HG03378 (cell line): ENCODE results near the gene ARHGAP21.
"Not testable (repeated sequence)": the region's sequence is repeated elsewhere in the genome, so short reads cannot be mapped to it uniquely, and the experiment has no call there.

Experiments
- ATAC-seq: cut with Tn5 transposase; IDR thresholded peaks from one replicate; pipeline ENCODE4 v1.9.1; 2021; ENCODE audit warnings: mild to moderate bottlenecking, moderate library complexity; ENCODE audit not compliant: unreplicated experiment

ARHGAP21 gene

DNA sequence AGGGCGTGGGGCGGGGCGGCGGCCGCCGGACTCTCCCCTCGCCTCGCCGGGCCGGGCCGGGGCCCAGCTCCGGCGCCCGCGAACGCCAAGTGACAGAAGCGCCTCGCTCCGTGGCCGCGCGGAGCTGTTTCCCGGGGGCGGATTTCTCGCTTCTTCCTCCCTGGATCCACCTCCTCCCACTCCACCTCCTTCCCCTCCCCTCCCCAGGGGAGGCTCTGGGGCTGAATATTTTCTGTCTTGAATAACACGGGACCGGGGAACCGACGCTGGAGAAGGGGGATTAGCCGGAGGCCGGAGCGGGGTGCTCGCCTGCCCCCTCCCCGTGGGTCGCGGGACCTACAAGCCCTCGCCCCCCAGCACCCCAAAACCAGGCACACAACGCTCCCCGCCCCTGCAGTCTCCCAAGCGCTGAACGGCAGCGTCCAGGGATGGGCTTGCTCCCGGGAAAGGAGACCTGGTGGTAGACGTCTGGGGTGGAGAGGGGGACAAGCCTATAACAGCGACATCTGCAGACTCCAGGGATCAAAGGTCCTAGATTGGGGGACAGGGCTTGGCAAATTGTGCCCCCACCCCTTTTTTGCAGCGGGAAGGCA is at the start of gene ARHGAP21:
ARHGAP21 (minus strand) TSS at position 100 of the 593 bp plus-strand sequence. CDS start 1,988 bp downstream, outside the sequence.
- no peak for ATAC-seq

GRCh38 chr10:24771943-24772694 is 48.4 kb upstream of the ARHGAP21 start:
- ATAC-seq: no peak

DNA sequence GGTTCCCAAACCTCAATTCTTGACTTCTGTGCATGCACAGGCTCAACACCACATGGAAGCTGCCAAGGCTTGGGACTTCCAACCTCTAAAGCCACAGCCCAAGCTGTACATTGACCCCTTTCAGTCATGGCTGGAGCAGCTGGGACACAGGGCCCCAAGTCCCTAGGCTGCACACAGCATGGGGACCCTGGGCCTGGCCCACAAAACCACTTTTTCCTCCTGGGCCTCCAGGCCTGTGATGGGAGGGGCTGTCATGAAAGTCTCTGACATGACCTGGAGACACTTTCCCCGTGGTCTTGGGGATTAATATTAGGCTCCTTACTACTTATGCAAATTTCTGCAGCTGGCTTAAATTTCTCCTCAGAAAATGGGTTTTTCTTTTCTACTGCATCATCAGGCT is 41.3 kb upstream of the ARHGAP21 start:
- not testable (repeated sequence) for ATAC-seq

- no peak for ATAC-seq
Observed at GRCh38 chr10:24762966-24763623, 39.4 kb upstream of the ARHGAP21 start.

DNA sequence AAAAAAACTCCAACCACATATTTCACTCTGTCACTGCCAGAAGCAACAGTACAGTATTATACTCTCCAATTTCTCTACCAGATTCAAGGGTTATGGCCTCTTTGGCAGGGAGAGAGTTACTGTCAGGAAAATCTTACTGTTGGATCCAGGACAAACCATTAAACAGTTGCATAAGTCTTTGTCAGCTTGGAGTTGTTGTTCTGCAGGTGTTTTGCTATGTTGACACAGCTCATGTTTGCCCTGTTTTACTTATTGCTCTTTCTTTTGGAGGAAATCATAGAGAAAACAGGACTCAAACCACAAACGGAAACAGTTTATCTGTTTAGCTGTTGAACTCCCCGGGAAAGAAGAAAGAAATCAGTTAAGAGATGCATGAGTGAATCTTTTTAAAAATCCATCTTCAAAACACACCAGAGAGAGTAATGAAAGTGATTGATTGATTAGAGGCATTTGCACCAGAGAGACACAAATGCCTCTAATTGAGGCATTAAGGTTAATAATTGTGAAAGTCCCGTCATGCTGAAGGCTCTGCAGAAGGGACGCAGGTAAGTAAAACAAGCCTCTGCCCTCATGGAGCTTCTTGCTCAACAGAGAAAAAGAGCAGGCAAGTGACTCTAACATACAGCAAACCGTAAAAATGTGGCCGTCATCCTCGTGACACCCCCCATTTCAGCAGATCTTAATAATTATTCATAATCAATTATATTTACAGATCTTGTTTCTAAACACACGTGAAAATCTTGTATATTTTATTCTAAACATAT is 38.7 kb upstream of the ARHGAP21 start:
- no peak for ATAC-seq

DNA sequence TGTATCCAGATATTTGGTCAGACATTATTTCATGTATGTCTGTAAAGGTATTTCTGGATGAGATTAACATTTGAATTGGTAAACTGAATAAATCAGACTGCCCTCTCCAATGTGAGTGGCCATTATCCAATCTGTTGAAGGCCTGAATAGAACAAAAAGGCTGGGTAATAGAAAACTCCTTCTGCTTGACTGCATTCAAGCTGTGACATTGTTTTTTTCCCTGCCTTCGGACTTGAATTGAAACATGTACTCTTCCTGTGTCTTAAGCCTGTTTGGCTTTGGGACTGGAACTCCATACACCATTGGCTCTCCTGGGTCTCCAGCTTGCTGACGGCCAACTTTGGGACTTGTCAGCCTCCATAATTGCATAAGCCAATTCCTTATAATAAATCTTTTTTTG is 36.0 kb upstream of the ARHGAP21 start:
- ATAC-seq: no peak

GRCh38 chr10:24758254-24758653 is 34.6 kb upstream of the ARHGAP21 start:
- ATAC-seq: not testable (repeated sequence)

- ATAC-seq: no peak
Observed at GRCh38 chr10:24756283-24756682, 32.6 kb upstream of the ARHGAP21 start.

DNA sequence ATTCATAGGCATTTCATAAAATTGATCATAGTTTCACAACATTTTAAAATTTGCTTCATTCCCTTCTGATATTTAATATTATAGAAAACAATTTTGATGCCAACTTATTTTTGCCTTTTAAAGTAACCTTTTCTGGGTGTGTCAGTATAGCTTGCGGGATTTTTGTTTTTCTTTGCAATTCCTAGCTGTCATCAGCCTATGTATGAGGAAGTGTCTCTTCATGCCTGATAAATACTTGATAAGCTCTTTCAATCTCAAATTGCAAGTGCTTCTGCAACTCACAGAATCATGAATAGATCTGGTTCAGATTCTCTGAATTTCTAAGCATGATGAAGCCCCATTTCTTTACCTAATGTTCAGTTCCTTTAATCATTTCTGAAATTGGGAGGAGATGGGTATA is 28.0 kb upstream of the ARHGAP21 start:
- no peak for ATAC-seq

DNA sequence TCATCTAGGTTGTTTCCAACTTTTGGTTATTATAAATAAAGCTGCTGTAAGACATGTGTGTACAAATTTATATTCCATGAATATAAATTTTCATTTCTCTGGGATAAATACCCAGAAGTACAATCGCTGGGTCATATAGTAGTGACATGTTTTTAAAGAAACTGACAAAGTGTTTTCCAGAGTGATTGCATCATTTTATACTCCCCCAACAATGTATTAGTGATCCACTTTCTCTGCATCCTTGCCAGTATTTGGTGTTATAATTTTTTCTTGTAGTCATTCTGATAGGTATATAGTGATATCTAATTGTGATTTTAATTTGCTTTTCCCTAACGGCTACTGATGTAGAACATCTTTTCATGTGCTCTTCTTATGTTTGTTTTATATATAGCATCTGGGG is 27.0 kb upstream of the ARHGAP21 start:
- no peak for ATAC-seq

DNA sequence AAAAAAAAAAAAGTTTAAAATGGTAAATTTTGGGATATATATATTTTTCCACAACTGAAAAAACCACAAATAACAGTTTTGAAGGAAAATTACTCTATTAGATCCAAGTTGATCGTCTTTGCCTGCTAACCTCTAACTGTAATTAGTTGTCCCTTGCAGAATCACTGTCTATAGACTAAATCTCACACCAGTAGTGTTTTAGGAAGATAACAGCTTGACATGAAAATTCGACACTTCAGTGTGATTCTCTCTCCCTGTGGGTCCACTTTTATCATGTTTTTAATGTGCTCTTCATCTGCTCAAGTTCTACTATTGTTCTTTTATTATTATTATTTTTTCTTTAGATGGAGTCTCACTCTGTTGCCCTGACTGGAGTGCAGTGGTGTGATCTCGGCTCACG is 24.5 kb upstream of the ARHGAP21 start:
- no peak for ATAC-seq

DNA sequence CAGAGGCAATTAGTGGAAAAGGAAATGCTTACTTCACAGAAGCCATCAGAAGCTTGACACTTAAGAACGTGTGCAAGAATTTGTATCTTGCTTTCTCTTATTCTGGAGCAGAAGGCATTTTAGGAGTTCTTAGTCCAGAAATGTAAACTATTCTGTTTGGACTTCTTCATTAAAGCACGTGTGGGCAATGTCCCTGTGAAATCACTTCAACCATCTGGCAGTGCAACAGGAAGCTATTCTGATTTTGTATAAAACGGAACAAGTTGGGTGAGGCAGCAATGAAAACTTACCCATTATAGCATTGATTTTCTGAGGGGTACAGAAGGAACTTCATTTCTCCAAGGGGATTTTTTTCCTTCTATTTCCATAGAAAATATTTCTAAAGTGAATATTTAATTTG is 21.3 kb upstream of the ARHGAP21 start:
- no peak for ATAC-seq

DNA sequence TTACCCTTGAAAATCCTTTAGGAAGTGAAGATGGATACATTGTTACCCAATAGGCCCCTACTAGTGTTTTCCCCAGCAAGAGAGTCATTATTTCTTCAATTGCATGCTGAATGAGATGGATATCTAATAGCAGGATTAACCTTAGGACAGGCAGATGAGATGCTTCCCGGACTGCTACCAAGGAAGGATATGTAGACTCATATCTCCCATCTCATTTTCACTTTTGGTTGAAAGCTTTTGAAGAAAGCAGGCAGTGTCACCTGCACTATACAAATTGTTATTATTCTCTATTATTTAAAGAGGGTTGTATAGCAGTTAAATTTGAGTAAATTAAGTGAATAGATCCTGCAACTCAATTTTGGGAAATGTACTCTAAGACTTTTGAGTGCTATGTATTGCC is 17.0 kb upstream of the ARHGAP21 start:
- no peak for ATAC-seq

- no peak for ATAC-seq
Observed at GRCh38 chr10:24737001-24737400, 13.3 kb upstream of the ARHGAP21 start.

- no peak for ATAC-seq
Observed at GRCh38 chr10:24731942-24732341, 8.3 kb upstream of the ARHGAP21 start.

GRCh38 chr10:24730811-24731210 is 7.1 kb upstream of the ARHGAP21 start:
- no peak for ATAC-seq

GRCh38 chr10:24727786-24728185 is 4.1 kb upstream of the ARHGAP21 start:
- no peak for ATAC-seq

DNA sequence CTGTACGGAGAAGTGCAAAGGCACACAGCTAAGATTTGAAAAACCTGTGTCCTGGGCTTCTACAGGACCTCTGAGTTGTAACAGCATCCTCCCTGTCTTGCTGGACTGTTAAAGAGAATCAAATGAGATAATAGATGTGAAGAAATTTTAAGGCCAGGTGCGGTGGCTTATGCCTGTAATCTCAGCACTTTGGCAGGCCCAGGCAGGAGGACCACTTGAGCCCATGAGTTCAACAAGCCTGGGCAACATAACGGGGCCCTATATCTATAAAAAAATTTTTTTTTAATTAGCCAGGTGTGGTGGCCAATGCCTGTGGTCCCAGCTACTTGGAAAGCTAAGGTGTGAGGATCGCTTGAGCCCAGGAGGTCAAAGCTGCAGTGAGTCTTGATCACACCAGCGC is 2.9 kb upstream of the ARHGAP21 start:
- ATAC-seq: no peak

DNA sequence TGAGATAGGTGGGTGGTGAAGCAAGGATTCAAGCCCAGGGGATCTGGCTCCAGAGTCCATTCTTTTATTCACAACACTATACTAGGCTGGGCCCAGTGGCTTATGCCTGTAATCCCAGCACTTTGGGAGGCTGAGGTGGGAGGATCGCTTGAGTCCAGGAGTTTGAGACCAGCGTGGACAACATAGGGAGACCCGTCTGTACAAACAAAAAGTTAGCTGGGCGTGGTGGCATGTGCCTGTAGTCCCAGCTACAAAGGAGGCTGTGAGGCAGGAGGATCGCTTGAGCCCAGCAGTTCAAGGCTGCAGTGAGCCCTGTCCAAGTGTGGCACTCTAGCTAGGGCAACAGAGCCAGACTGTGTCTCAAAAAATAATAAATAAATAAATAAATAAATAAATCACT is 2.3 kb upstream of the ARHGAP21 start:
- ATAC-seq: not testable (repeated sequence)

DNA sequence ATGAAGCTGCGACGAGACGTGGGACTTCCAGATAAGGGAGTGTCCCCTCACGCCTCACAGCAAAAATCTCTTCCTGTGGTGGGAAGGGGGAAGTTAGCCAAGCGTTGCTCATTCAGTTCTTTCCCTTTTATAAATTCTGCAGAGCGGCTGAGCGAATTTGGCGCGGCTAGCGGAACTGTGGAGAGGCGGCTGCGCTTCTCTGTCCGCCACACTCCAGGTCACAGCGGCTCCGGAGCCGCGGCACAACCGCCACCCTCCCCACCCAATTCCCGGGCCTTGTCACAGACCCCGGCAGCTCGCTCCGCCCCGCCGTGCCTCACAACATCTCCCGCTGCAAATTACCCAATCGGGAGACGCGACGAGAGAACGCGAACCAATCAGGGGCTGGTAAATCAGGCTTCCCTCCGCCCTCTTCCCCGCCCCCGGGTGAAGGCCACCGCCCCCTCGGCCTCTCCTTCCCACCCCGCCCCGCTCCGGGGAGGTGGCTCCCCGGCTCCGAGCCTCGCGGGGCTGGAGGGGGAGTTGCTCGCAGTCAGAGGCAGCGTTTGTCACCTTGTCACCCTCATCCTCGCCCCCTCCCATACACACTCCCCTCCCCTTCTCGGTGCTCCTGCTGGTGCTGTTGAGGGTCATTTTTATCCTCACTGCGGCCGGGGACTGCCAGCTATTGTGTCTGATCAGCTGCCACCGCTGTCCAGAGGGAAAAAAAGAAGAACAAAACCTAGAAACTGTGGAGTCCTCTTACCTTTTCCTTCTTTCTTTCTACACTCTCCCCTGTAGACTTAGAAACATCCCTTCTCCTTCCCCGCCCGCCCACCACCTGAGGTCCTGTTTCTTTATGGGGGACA is 918 bp upstream of the ARHGAP21 start:
- peak; percentile 94 for ATAC-seq
